ENCODE results near the gene GOLGA8T. TPM values are rescaled to one million over a fixed set of nuclear protein-coding genes. Genes with fewer than 3 reads are reported as not detected.
A peak's percentile ranks its signal among the peaks of the same experiment; 100 is the strongest.
"Not testable (repeated sequence)": the region's sequence is repeated elsewhere in the genome, so short reads cannot be mapped to it uniquely, and the experiment has no call there.

The GOLGA8T gene
- total RNA-seq, 1 experiment from 2014 or later: 0.92 TPM

DNA sequence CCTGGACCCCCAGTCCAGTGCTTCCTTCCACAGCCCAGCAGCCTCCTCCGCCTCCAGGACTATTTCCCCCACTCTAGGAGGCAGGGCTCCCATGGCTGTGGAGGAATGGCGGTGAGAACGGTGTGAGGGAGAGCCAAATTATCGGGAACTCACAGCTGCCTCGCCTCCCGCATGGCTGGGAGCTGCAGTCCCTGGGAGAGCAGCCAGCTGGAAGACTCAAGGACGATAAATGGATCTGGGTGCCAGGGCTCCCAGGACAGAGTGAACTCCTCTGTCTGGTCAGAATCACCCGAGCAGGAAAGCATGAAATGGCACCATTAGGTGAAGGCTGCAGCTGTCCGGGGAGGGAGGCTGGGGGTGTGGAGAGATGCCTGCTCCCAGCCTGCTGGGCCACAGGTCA is 32.6 kb downstream of the GOLGA8T start:
- ATAC-seq; H3K4me1 Mint-ChIP-seq; H3K36me3 Mint-ChIP-seq; H3K27me3 Mint-ChIP-seq (ENCODE audit: low read depth); H3K4me3 Mint-ChIP-seq; CTCF ChIA-PET; H3K27ac Mint-ChIP-seq; POLR2A ChIA-PET; H3K9me3 Mint-ChIP-seq; DNase-seq (ENCODE audit: low spot score): not testable (repeated sequence)

GRCh38 chr15:30167886-30168285 is 33.0 kb downstream of the GOLGA8T start:
- CTCF ChIA-PET, POLR2A ChIA-PET, H3K4me1 Mint-ChIP-seq: not testable (repeated sequence)

GRCh38 chr15:30171452-30171851 is 36.6 kb downstream of the GOLGA8T start:
- H3K4me3 Mint-ChIP-seq; H3K36me3 Mint-ChIP-seq; CTCF ChIA-PET; DNase-seq (ENCODE audit: low spot score); ATAC-seq; POLR2A ChIA-PET; H3K27ac Mint-ChIP-seq; H3K9me3 Mint-ChIP-seq; H3K27me3 Mint-ChIP-seq (ENCODE audit: low read depth); H3K4me1 Mint-ChIP-seq: not testable (repeated sequence)

More at GRCh38 chr15:30167886-30168285, 33.0 kb downstream of the GOLGA8T start:
- not testable (repeated sequence) for H3K4me3 Mint-ChIP-seq; H3K9me3 Mint-ChIP-seq; DNase-seq (ENCODE audit: low spot score); H3K27ac Mint-ChIP-seq; ATAC-seq; H3K27me3 Mint-ChIP-seq (ENCODE audit: low read depth); H3K36me3 Mint-ChIP-seq

DNA sequence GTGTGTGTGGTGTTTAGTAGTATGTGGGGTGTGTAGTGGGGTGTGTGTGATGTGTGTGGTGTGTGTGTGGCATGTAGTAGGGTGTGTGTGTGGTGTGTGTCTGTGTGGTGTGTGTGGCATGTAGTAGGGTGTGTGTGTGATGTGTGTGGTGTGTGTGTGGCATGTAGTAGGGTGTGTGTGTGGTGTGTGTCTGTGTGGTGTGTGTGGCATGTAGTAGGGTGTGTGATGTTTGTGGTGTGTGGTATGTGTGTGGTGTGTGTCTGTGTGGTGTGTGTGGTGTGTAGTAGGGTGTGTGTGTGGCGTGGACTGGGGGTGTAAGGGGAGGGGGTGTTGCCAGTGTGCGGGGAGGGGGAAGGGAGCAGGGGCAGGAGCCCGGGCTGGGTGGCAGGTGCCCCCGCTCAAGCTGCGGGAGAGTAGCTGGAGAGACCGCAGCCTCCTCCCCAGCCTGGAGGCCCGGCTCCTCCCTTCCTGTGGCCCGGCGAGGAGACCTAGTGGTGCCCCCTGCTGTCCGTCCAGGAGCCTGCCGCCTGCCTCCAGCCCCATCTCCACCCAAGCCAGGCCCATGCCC is 38.3 kb downstream of the GOLGA8T start:
- POLR2A ChIA-PET, H3K4me3 Mint-ChIP-seq: not testable (repeated sequence)
- peak; percentile 94 for ATAC-seq

DNA sequence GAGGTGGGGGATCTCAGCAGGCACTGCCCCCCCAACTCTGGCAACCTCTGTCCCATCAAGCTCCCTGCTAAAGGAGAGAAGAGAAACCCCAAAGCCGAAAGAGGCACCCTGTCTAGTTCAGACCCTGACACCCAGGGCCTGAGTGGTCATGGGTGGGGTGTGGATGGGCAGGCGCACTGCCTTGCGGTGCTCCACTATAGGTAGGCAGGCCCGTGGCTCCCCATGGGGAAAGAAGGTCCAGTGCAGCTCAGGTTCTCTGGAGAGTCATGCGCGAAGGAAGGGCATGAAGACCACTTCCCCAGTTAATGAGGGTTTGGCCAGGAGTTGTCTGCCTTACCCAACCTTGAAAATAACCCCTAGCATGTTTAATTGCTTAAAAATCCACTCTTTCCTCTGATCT is 40.4 kb downstream of the GOLGA8T start:
- CTCF ChIA-PET; H3K4me1 Mint-ChIP-seq; H3K27ac Mint-ChIP-seq; H3K36me3 Mint-ChIP-seq; DNase-seq (ENCODE audit: low spot score); H3K4me3 Mint-ChIP-seq; POLR2A ChIA-PET; H3K9me3 Mint-ChIP-seq; ATAC-seq; H3K27me3 Mint-ChIP-seq (ENCODE audit: low read depth): not testable (repeated sequence)

More for the DNA sequence above, 38.3 kb downstream of the GOLGA8T start:
- 0 out of 2 replicates have a peak, but pooled peaks have one; percentile 15 for TF ChIP-seq CTCF (IDR thresholded peaks at IDR 0.05)
- CTCF ChIA-PET; H3K4me1 Mint-ChIP-seq; H3K27ac Mint-ChIP-seq; H3K9me3 Mint-ChIP-seq; H3K36me3 Mint-ChIP-seq; H3K27me3 Mint-ChIP-seq (ENCODE audit: low read depth): not testable (repeated sequence)
- DNase-seq (ENCODE audit: low spot score): peak; percentile 87

- POLR2A ChIA-PET; H3K27me3 Mint-ChIP-seq (ENCODE audit: low read depth); H3K36me3 Mint-ChIP-seq; H3K27ac Mint-ChIP-seq; DNase-seq (ENCODE audit: low spot score); CTCF ChIA-PET; H3K9me3 Mint-ChIP-seq; ATAC-seq; H3K4me3 Mint-ChIP-seq; H3K4me1 Mint-ChIP-seq: not testable (repeated sequence)
Measured at GRCh38 chr15:30176613-30177012, 41.8 kb downstream of the GOLGA8T start.

GRCh38 chr15:30179814-30180213 is 45.0 kb downstream of the GOLGA8T start:
- H3K4me3 Mint-ChIP-seq; H3K27me3 Mint-ChIP-seq (ENCODE audit: low read depth); H3K36me3 Mint-ChIP-seq; POLR2A ChIA-PET; DNase-seq (ENCODE audit: low spot score); CTCF ChIA-PET; H3K9me3 Mint-ChIP-seq; H3K4me1 Mint-ChIP-seq; ATAC-seq; H3K27ac Mint-ChIP-seq: not testable (repeated sequence)

DNA sequence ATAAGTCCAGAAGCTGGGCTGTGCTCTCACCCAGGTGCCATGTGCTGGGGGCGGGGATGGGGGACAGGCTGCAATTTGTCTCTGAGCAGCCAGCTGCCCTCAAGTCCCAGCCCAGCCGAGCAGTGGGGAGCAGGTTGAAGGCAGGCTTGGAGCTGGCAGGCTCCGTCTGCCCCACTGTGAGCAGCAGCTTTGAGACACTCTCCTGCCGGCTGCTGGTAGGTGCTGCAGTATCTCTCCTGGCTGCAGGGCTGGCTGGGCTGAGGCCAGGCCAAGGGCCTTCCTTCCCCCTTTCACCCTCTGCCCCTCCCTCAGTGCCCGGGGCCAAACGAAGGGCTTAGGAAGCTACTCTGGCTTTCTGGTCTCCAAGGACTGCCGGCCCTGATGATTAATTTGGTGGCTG is 50.6 kb downstream of the GOLGA8T start:
- peak; percentile 94 for ATAC-seq
- H3K9me3 Mint-ChIP-seq; H3K27me3 Mint-ChIP-seq (ENCODE audit: low read depth); H3K4me1 Mint-ChIP-seq; H3K27ac Mint-ChIP-seq; H3K4me3 Mint-ChIP-seq; CTCF ChIA-PET; DNase-seq (ENCODE audit: low spot score); POLR2A ChIA-PET; H3K36me3 Mint-ChIP-seq: not testable (repeated sequence)

DNA sequence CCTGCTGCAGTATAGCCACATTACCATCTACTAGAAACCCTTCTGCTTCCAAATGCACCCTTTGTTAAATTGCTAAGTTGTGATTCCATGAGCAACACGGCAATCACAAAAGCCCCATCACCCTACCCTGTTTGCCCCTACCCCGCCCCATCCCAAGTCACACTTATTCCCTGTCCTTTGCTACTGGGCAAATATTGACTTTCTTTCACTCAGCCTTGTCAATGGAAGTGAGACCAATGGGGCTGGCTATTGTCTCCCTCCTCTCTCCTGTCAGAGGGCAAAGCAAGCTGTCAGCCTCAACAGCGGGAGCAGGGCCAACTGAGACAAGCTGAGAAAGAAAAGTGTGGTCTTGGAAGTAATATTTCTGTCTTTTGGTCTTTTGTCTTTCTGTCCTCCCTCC is 52.6 kb downstream of the GOLGA8T start:
- H3K9me3 Mint-ChIP-seq; DNase-seq (ENCODE audit: low spot score); ATAC-seq; H3K4me1 Mint-ChIP-seq; POLR2A ChIA-PET; H3K4me3 Mint-ChIP-seq; H3K27ac Mint-ChIP-seq; H3K36me3 Mint-ChIP-seq; CTCF ChIA-PET: not testable (repeated sequence)
- H3K27me3 Mint-ChIP-seq (ENCODE audit: low read depth): peaks cover 14% of the 10 kb centered on the region

DNA sequence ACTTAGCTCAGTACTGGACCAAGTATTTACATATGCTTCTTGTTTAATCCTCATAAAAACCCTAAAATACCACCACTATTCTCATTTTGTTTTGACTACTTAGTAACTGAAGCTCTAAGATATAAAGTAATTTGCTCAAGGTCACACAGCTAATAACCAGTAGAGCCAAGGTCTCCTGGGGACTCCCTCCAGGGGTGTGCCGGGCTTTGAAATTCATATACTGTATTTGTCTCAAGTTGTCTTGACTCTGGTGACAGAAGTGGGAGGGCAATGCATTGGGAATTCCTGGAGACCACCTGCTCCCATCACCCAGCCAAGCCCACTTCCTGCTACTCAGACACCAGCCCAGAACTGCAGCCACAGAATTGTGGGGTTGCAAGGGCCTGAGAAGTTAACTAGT is 54.9 kb downstream of the GOLGA8T start:
- H3K36me3 Mint-ChIP-seq; H3K4me1 Mint-ChIP-seq; H3K9me3 Mint-ChIP-seq; CTCF ChIA-PET; DNase-seq (ENCODE audit: low spot score); H3K4me3 Mint-ChIP-seq; H3K27ac Mint-ChIP-seq; ATAC-seq; POLR2A ChIA-PET: not testable (repeated sequence)
- peaks cover 21% of the 10 kb centered on the region for H3K27me3 Mint-ChIP-seq (ENCODE audit: low read depth)

GRCh38 chr15:30191143-30191542 is 56.3 kb downstream of the GOLGA8T start:
- H3K4me1 Mint-ChIP-seq; H3K4me3 Mint-ChIP-seq; POLR2A ChIA-PET; ATAC-seq; H3K36me3 Mint-ChIP-seq; CTCF ChIA-PET; H3K9me3 Mint-ChIP-seq; DNase-seq (ENCODE audit: low spot score); H3K27ac Mint-ChIP-seq: not testable (repeated sequence)
- peaks cover 22% of the 10 kb centered on the region for H3K27me3 Mint-ChIP-seq (ENCODE audit: low read depth)

DNA sequence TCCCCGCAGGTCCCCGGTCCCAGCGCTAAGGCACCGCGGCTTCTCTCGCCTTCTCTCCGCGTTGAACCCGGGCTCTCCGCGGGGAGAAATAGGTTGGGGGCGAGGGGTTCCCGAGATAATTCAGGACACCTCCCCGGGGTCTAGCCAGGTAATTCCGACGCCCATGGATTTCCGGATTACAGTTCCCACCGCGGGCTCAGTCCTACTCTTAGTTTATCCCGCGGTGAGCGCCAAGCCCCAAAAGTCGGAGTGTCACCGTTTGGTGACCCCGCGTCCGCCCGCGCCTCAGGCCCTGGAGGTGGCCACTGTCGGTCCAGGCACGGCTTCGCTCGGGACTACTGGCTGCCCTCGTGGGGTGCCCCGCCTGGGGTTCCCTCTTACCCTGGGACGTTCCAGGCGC is 56.8 kb downstream of the GOLGA8T start:
- H3K27ac Mint-ChIP-seq; H3K4me1 Mint-ChIP-seq; CTCF ChIA-PET; H3K9me3 Mint-ChIP-seq; H3K36me3 Mint-ChIP-seq; ATAC-seq; POLR2A ChIA-PET; DNase-seq (ENCODE audit: low spot score): not testable (repeated sequence)
- Mint-ChIP-seq H3K4me3 (peak overlapping the region; percentile 62), H3K27me3 (ENCODE audit: low read depth) (peaks cover 22% of the 10 kb centered on the region)

Data from WTC11 (cell line).